ENCODE data around the gene ABCC11. TPM values are rescaled to one million over a fixed set of nuclear protein-coding genes. Genes with fewer than 3 reads are reported as not detected.
"Not testable (repeated sequence)": the region's sequence is repeated elsewhere in the genome, so short reads cannot be mapped to it uniquely, and the experiment has no call there.

Gene ABCC11
- total RNA-seq, 1 donor from 2014 or later: 0.05 TPM

- no peaks in the 10 kb centered on the region for H3K4me1 ChIP-seq
- H3K27me3 ChIP-seq (ENCODE audit: low read depth): no peaks in the 10 kb centered on the region
- H3K4me3 ChIP-seq: no peak overlapping the region
- intact Hi-C loops (cut with micrococcal nuclease): no loop called here
- no peaks in the 10 kb centered on the region for H3K36me3 ChIP-seq
- DNase-seq: no peak
- no peak for TF ChIP-seq CTCF (IDR thresholded peaks at IDR 0.05; ENCODE audit: borderline replicate concordance)
- H3K9me3 ChIP-seq (replicated peaks): no peaks in the 10 kb centered on the region
- H3K27ac ChIP-seq (replicated peaks): no peak overlapping the region
Measured at GRCh38 chr16:48193846-48194245, 53.5 kb downstream of the ABCC11 start.

- no peak for TF ChIP-seq CTCF (IDR thresholded peaks at IDR 0.05; ENCODE audit: borderline replicate concordance)
- no peaks in the 10 kb centered on the region for H3K36me3 ChIP-seq
- H3K27me3 ChIP-seq (ENCODE audit: low read depth): no peaks in the 10 kb centered on the region
- no peak for DNase-seq
- H3K27ac ChIP-seq (replicated peaks): no peak overlapping the region
- intact Hi-C loops (cut with micrococcal nuclease): no loop called here
- no peaks in the 10 kb centered on the region for H3K4me1 ChIP-seq
- H3K4me3 ChIP-seq: no peak overlapping the region
- no peaks in the 10 kb centered on the region for H3K9me3 ChIP-seq (replicated peaks)
Measured at GRCh38 chr16:48188449-48189102, 58.8 kb downstream of the ABCC11 start.

- no peaks in the 10 kb centered on the region for H3K27me3 ChIP-seq (ENCODE audit: low read depth)
- no peaks in the 10 kb centered on the region for H3K4me1 ChIP-seq
- H3K9me3 ChIP-seq (replicated peaks): no peaks in the 10 kb centered on the region
- intact Hi-C loops (cut with micrococcal nuclease): no loop called here
- no peak overlapping the region for H3K27ac ChIP-seq (replicated peaks)
- no peak for DNase-seq
- no peak for TF ChIP-seq CTCF (IDR thresholded peaks at IDR 0.05; ENCODE audit: borderline replicate concordance)
- H3K4me3 ChIP-seq: no peak overlapping the region
- H3K36me3 ChIP-seq: no peaks in the 10 kb centered on the region
Measured at GRCh38 chr16:48187779-48188178, 59.6 kb downstream of the ABCC11 start.

GRCh38 chr16:48184681-48185080 is 62.7 kb downstream of the ABCC11 start:
- TF ChIP-seq CTCF (IDR thresholded peaks at IDR 0.05; ENCODE audit: borderline replicate concordance): no peak
- no peak overlapping the region for H3K4me3 ChIP-seq
- DNase-seq: no peak
- H3K4me1 ChIP-seq: no peaks in the 10 kb centered on the region
- H3K27me3 ChIP-seq (ENCODE audit: low read depth): no peaks in the 10 kb centered on the region
- intact Hi-C loops (cut with micrococcal nuclease): no loop called here
- H3K27ac ChIP-seq (replicated peaks): no peak overlapping the region
- no peaks in the 10 kb centered on the region for H3K36me3 ChIP-seq
- peaks cover 4% of the 10 kb centered on the region for H3K9me3 ChIP-seq (replicated peaks)

- TF ChIP-seq CTCF (IDR thresholded peaks at IDR 0.05; ENCODE audit: borderline replicate concordance): no peak
- H3K27me3 ChIP-seq (ENCODE audit: low read depth): no peaks in the 10 kb centered on the region
- H3K9me3 ChIP-seq (replicated peaks): peaks cover 4% of the 10 kb centered on the region
- intact Hi-C loops (cut with micrococcal nuclease): no loop called here
- no peak overlapping the region for H3K4me3 ChIP-seq
- DNase-seq: no peak
- H3K4me1 ChIP-seq: no peaks in the 10 kb centered on the region
- no peak overlapping the region for H3K27ac ChIP-seq (replicated peaks)
- no peaks in the 10 kb centered on the region for H3K36me3 ChIP-seq
Measured at GRCh38 chr16:48182979-48183537, 64.3 kb downstream of the ABCC11 start.

GRCh38 chr16:48181746-48182520 is 65.4 kb downstream of the ABCC11 start:
- H3K27ac ChIP-seq (replicated peaks); H3K36me3 ChIP-seq; H3K9me3 ChIP-seq (replicated peaks); H3K4me3 ChIP-seq; H3K27me3 ChIP-seq (ENCODE audit: low read depth); DNase-seq; intact Hi-C loops (cut with micrococcal nuclease); H3K4me1 ChIP-seq: not testable (repeated sequence)

Data from left ventricle myocardium inferior (tissue), 1 donor.